ENCODE data around the gene MACF1. TPM values are rescaled to one million over a fixed set of nuclear protein-coding genes. Genes with fewer than 3 reads are reported as not detected.
"Not testable (repeated sequence)": the region's sequence is repeated elsewhere in the genome, so short reads cannot be mapped to it uniquely, and the experiment has no call there.

MACF1 gene
- total and polyA plus RNA-seq, 7 donors = 38.9 to 162 (median 71.4) TPM

GRCh38 chr1:39160703-39161102, 43.8 kb upstream of the MACF1 start:
- Histone ChIP-seq H3K27ac (no peak overlapping the region), H3K4me3 (no peak overlapping the region), H3K36me3 (ENCODE audit: insufficient read depth in 1 of 2, low read depth in 1 of 2) (no peaks in the 10 kb centered on the region), H3K9me3 (no peaks in the 10 kb centered on the region), H3K4me1 (peaks cover 49% of the 10 kb centered on the region), H3K27me3 (ENCODE audit: insufficient read depth in 3 of 3, low read length in 2 of 3) (no peaks in the 10 kb centered on the region)
- no peak for ATAC-seq
- TF ChIP-seq CTCF (IDR thresholded peaks at IDR 0.05) = no peak
- no peak for DNase-seq
- intact Hi-C loops (cut with DNase I) = no loop called here

- H3K27ac ChIP-seq; DNase-seq; intact Hi-C loops (cut with DNase I); H3K36me3 ChIP-seq (ENCODE audit: insufficient read depth in 1 of 2, low read depth in 1 of 2); H3K4me3 ChIP-seq; H3K27me3 ChIP-seq (ENCODE audit: insufficient read depth in 3 of 3, low read length in 2 of 3); H3K9me3 ChIP-seq; ATAC-seq: not testable (repeated sequence)
- peaks cover 58% of the 10 kb centered on the region for H3K4me1 ChIP-seq
- WGBS, 3 donors = 91 to 97% (median 95%) methylated on average over 8 of the region's 8 CpGs
Observed at GRCh38 chr1:39161811-39162210, 42.7 kb upstream of the MACF1 start.

- no peaks in the 10 kb centered on the region for H3K9me3 ChIP-seq
- no peaks in the 10 kb centered on the region for H3K27me3 ChIP-seq (ENCODE audit: insufficient read depth in 3 of 3, low read length in 2 of 3)
- DNase-seq = no peak
- intact Hi-C loops (cut with DNase I) = no loop called here
- no peak for ATAC-seq
- no peak for TF ChIP-seq CTCF (IDR thresholded peaks at IDR 0.05)
- no peaks in the 10 kb centered on the region for H3K36me3 ChIP-seq (ENCODE audit: insufficient read depth in 1 of 2, low read depth in 1 of 2)
- H3K4me3 ChIP-seq = no peak overlapping the region
- peaks cover 64% of the 10 kb centered on the region for H3K4me1 ChIP-seq
- H3K27ac ChIP-seq = no peak overlapping the region
Observed at GRCh38 chr1:39163469-39163868, 41.0 kb upstream of the MACF1 start.

- Histone ChIP-seq H3K4me1 (peaks cover 56% of the 10 kb centered on the region), H3K27me3 (ENCODE audit: insufficient read depth in 3 of 3, low read length in 2 of 3) (no peaks in the 10 kb centered on the region), H3K4me3 (no peak overlapping the region), H3K27ac (peak overlapping the region; percentile 31), H3K36me3 (ENCODE audit: insufficient read depth in 1 of 2, low read depth in 1 of 2) (no peaks in the 10 kb centered on the region), H3K9me3 (no peaks in the 10 kb centered on the region)
- ATAC-seq (peak; percentile 53 to 84 (median 74)), DNase-seq (no peak)
- TF ChIP-seq CTCF (IDR thresholded peaks at IDR 0.05) = no peak
- intact Hi-C loops (cut with DNase I) = no loop called here
Observed at GRCh38 chr1:39164256-39164655, 40.2 kb upstream of the MACF1 start.

GRCh38 chr1:39165049-39165448, 39.4 kb upstream of the MACF1 start:
- peak overlapping the region; percentile 31 for H3K27ac ChIP-seq
- DNase-seq (no peak), ATAC-seq (peak; percentile 35 to 57 (median 49))
- WGBS, 3 donors = 15 to 54% (median 35%) methylated on average over 2 of the region's 2 CpGs
- no peaks in the 10 kb centered on the region for H3K27me3 ChIP-seq (ENCODE audit: insufficient read depth in 3 of 3, low read length in 2 of 3)
- peaks cover 51% of the 10 kb centered on the region for H3K4me1 ChIP-seq
- H3K9me3 ChIP-seq = no peaks in the 10 kb centered on the region
- no peaks in the 10 kb centered on the region for H3K36me3 ChIP-seq (ENCODE audit: insufficient read depth in 1 of 2, low read depth in 1 of 2)
- H3K4me3 ChIP-seq = no peak overlapping the region
- intact Hi-C loops (cut with DNase I) = no loop called here
- no peak for TF ChIP-seq CTCF (IDR thresholded peaks at IDR 0.05)
